Right lobe of liver (tissue), 4 donors: ENCODE measurements around the gene DDX20.

Source experiments
- CTCF ChIP-seq, 4 donors: fragments of 200-600 bp in 3 of 4; fragments of 450-650 bp in 1 of 4; IDR thresholded peaks; one replicate each; pipeline versions ENCODE4 v1.5.1 to v1.8.0; 2016 to 2022; ENCODE audit warnings: antibody characterized with exemption in 4 of 4, mild to moderate bottlenecking in 2 of 4
- POLR2A ChIP-seq: fragments of 450-650 bp; IDR thresholded peaks from one replicate; pipeline ENCODE4 v1.6.1; 2017; ENCODE audit warnings: antibody characterized with exemption, mild to moderate bottlenecking
- donor health status: DM: no; HTN: no; CAD: no.
- donor health status: DM: no; HTN: no; CAD: no.
- donor health status: DM: no; HTN: yes; CAD: no.

- TF ChIP-seq CTCF (IDR thresholded peaks at IDR 0.05) (no peak), POLR2A (no peak)
Observed at GRCh38 chr1:111754984-111755330, 744 bp upstream of the DDX20 start.
